ENCODE measurements around the gene ST7. TPM values are rescaled to one million over a fixed set of nuclear protein-coding genes. Genes with fewer than 3 reads are reported as not detected.

ST7 gene
- total and polyA plus RNA-seq, 2 experiments from 2014 or later = 31.2 to 38.5 TPM

GRCh38 chr7:117164620-117165019, 211.3 kb downstream of the ST7 start:
- DNase-seq (ENCODE audit: low spot score) = no peak
- Histone ChIP-seq H3K4me3 (no peak overlapping the region), H3K9me2 (replicated peaks; ENCODE audit: insufficient read depth) (no peaks in the 10 kb centered on the region), H3K79me2 (no peaks in the 10 kb centered on the region), H3K36me3 (replicated peaks; ENCODE audit: insufficient read depth, low read depth) (no peaks in the 10 kb centered on the region), H3K27ac (no peak overlapping the region), H3K9me3 (ENCODE audit: low read depth) (no peaks in the 10 kb centered on the region), H3K4me1 (ENCODE audit: insufficient read depth) (no peaks in the 10 kb centered on the region), H3K4me2 (no peak overlapping the region), H4K20me1 (ENCODE audit: insufficient read depth, poor library complexity, severe bottlenecking) (no peaks in the 10 kb centered on the region), H3K27me3 (no peaks in the 10 kb centered on the region), H2AFZ (no peak overlapping the region)
- 74% methylated on average over 2 of the region's 2 CpGs for WGBS (ENCODE audit: low lambda C conversion rate, missing lambda C conversion rate)
- TF ChIP-seq EZH2phosphoT487 (IDR thresholded peaks at IDR 0.05; ENCODE audit: low read depth, severe bottlenecking, unreplicated experiment) = no peak
- TF ChIP-seq EZH2 (IDR thresholded peaks at IDR 0.05; ENCODE audit: borderline replicate concordance) = no peak
- no peak for TF ChIP-seq CTCF (IDR thresholded peaks at IDR 0.05; ENCODE audit: poor library complexity)

- no peaks in the 10 kb centered on the region for H3K79me2 ChIP-seq
Observed at GRCh38 chr7:117165656-117166055, 212.4 kb downstream of the ST7 start.

GRCh38 chr7:117169907-117170306, 216.6 kb downstream of the ST7 start:
- WGBS (ENCODE audit: low lambda C conversion rate, missing lambda C conversion rate) = 79% methylated on average over 4 of the region's 4 CpGs
- no peak for DNase-seq (ENCODE audit: low spot score)
- H3K4me1 ChIP-seq (ENCODE audit: insufficient read depth) = peaks cover 8% of the 10 kb centered on the region
- no peaks in the 10 kb centered on the region for H3K79me2 ChIP-seq
- no peak overlapping the region for H3K4me2 ChIP-seq
- no peaks in the 10 kb centered on the region for H3K27me3 ChIP-seq
- H4K20me1 ChIP-seq (ENCODE audit: insufficient read depth, poor library complexity, severe bottlenecking) = no peaks in the 10 kb centered on the region
- peaks cover 4% of the 10 kb centered on the region for H3K36me3 ChIP-seq (replicated peaks; ENCODE audit: insufficient read depth, low read depth)
- H3K9me3 ChIP-seq (ENCODE audit: low read depth) = no peaks in the 10 kb centered on the region
- no peak for TF ChIP-seq CTCF (IDR thresholded peaks at IDR 0.05; ENCODE audit: poor library complexity)
- TF ChIP-seq EZH2 (IDR thresholded peaks at IDR 0.05; ENCODE audit: borderline replicate concordance) = no peak
- TF ChIP-seq EZH2phosphoT487 (IDR thresholded peaks at IDR 0.05; ENCODE audit: low read depth, severe bottlenecking, unreplicated experiment) = no peak
- no peak overlapping the region for H2AFZ ChIP-seq
- no peak overlapping the region for H3K4me3 ChIP-seq
- H3K9me2 ChIP-seq (replicated peaks; ENCODE audit: insufficient read depth) = no peaks in the 10 kb centered on the region
- H3K27ac ChIP-seq = no peak overlapping the region

More at GRCh38 chr7:117165656-117166055, 212.4 kb downstream of the ST7 start:
- Histone ChIP-seq H3K36me3 (replicated peaks; ENCODE audit: insufficient read depth, low read depth) (no peaks in the 10 kb centered on the region), H3K9me3 (ENCODE audit: low read depth) (no peaks in the 10 kb centered on the region), H3K27ac (no peak overlapping the region), H2AFZ (no peak overlapping the region), H3K4me2 (no peak overlapping the region), H3K9me2 (replicated peaks; ENCODE audit: insufficient read depth) (no peaks in the 10 kb centered on the region), H3K27me3 (no peaks in the 10 kb centered on the region), H3K4me1 (ENCODE audit: insufficient read depth) (no peaks in the 10 kb centered on the region), H3K4me3 (no peak overlapping the region), H4K20me1 (ENCODE audit: insufficient read depth, poor library complexity, severe bottlenecking) (no peaks in the 10 kb centered on the region)
- TF ChIP-seq EZH2phosphoT487 (IDR thresholded peaks at IDR 0.05; ENCODE audit: low read depth, severe bottlenecking, unreplicated experiment) (no peak), EZH2 (IDR thresholded peaks at IDR 0.05; ENCODE audit: borderline replicate concordance) (no peak)
- 96% methylated on average over 4 of the region's 4 CpGs for WGBS (ENCODE audit: low lambda C conversion rate, missing lambda C conversion rate)
- no peak for DNase-seq (ENCODE audit: low spot score)

GRCh38 chr7:117171106-117171505, 217.8 kb downstream of the ST7 start:
- Histone ChIP-seq H3K9me3 (ENCODE audit: low read depth) (no peaks in the 10 kb centered on the region), H3K79me2 (no peaks in the 10 kb centered on the region), H2AFZ (no peak overlapping the region), H3K4me1 (ENCODE audit: insufficient read depth) (peaks cover 8% of the 10 kb centered on the region), H3K4me3 (no peak overlapping the region), H4K20me1 (ENCODE audit: insufficient read depth, poor library complexity, severe bottlenecking) (no peaks in the 10 kb centered on the region), H3K27ac (no peak overlapping the region), H3K4me2 (no peak overlapping the region), H3K27me3 (no peaks in the 10 kb centered on the region), H3K9me2 (replicated peaks; ENCODE audit: insufficient read depth) (no peaks in the 10 kb centered on the region), H3K36me3 (replicated peaks; ENCODE audit: insufficient read depth, low read depth) (peaks cover 4% of the 10 kb centered on the region)
- TF ChIP-seq EZH2 (IDR thresholded peaks at IDR 0.05; ENCODE audit: borderline replicate concordance) (no peak), CTCF (IDR thresholded peaks at IDR 0.05; ENCODE audit: poor library complexity) (no peak), EZH2phosphoT487 (IDR thresholded peaks at IDR 0.05; ENCODE audit: low read depth, severe bottlenecking, unreplicated experiment) (no peak)
- DNase-seq (ENCODE audit: low spot score) = no peak
- 90% methylated on average over 4 of the region's 4 CpGs for WGBS (ENCODE audit: low lambda C conversion rate, missing lambda C conversion rate)

Measured in hepatocyte (in vitro differentiated cells).